Effector CD4-positive, alpha-beta T cell (primary cell): ENCODE data around the gene REP15.
A peak's percentile ranks its signal among the peaks of the same experiment; 100 is the strongest.
"Not testable (repeated sequence)": the region's sequence is repeated elsewhere in the genome, so short reads cannot be mapped to it uniquely, and the experiment has no call there.

Experiments
- DNase-seq: peaks from one replicate; pipeline ENCODE4 v3.0.0-alpha.2; 2020

Gene REP15

DNA sequence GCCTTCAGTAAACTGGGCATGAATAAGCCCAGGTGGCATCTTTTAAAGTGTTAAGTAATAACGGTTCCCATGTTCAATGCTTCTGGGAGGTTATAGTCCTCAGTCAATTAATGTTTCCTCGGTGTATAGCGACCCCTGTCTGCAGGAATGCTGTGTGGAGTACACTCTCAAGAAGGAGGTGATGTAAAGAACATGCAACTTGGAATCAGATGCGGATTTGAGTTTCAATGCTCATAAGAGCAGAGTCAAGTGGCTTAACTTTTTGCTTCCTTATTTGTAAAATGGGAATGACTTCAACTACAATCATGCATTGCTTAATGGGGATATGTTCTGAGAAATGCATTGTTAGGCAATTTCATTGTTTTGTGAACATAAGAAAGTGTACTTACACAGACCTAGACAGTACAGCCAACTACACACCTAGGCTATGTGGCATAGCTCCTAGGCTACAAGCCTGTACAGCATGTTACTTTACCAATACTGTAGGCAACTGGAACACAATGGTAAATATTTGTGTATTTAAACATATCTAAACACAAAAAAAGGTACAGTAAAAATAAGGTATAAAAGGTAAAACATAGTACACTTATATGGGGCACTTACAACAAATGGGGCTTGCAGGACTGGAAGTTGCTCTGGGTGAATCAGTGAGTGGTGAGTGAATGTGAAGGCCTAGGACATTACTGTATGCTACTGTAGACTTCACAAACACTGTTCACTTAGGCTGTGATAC lies 7.6 kb downstream of the REP15 start:
- DNase-seq: peak; percentile 68

DNA sequence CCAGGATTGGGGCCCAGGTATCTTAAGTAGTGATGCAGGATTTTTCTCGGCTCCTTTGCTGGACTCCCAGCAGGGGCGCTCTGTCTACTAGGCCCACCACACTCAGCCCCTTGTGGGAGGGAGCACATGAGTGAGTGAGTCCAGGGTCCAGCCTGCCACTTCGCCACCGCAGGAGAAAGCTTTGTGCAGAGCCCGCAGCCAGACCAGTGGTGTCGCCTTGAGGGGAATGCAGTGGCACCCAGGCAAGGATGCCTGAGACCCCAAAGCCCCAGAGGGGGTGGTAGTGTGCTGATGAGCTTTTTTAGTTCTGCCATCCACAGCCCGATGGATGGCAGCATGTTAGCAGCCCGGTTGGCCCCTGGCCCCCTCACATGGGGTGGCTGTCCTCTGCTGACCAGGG lies 9.0 kb downstream of the REP15 start:
- no peak for DNase-seq

DNA sequence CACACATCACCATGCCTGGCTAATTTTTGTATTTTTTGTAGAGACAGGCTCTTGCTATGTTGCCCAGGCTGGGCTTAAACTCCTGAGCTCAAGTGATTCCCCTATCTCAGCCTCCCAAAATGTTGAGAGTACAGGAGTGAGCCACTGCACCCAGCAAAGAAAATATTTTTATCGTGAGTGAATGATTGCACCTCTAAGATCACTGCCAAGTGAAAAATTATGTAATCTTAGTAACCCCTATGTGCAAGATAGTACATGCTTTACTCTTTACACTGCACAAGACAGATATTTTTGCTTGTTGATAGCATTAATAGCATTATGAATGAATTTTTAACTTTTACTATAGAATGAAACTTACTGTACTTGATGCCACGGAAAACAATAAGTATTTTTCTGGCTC lies 11.0 kb downstream of the REP15 start:
- DNase-seq: no peak

DNA sequence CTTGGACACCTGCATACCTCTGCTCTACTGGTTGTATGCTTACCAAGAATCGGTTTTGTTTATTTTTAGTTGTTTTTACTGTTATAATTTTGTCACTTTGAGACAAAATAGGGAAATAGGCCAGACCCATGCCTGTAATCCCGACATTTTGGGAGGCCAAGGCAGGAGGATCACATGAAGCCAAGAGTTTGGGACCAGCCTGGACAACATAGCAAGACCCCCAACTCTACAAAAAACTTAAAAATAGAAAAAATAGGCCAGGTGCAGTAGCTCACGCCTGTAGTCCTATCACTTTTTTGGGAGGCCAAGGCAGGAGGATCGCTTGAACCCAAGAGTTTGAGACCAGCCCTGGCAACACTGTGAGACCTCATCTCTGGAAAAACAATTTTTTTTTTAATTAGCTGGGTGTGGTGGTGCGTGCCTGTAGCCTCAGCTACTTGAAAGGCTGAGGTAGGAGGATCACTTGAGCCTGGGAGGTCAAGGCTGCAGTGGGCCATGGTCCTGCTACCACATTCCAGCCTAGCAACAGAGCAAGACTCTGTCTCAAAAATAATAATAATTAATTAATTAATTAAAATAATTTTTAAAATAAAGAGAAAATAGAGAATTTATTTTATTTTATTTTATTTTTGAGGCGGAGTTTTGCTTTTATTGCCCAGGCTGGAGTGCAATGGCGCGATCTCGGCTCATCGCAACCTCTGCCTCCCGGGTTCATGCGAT lies 13.1 kb downstream of the REP15 start:
- DNase-seq: no peak

DNA sequence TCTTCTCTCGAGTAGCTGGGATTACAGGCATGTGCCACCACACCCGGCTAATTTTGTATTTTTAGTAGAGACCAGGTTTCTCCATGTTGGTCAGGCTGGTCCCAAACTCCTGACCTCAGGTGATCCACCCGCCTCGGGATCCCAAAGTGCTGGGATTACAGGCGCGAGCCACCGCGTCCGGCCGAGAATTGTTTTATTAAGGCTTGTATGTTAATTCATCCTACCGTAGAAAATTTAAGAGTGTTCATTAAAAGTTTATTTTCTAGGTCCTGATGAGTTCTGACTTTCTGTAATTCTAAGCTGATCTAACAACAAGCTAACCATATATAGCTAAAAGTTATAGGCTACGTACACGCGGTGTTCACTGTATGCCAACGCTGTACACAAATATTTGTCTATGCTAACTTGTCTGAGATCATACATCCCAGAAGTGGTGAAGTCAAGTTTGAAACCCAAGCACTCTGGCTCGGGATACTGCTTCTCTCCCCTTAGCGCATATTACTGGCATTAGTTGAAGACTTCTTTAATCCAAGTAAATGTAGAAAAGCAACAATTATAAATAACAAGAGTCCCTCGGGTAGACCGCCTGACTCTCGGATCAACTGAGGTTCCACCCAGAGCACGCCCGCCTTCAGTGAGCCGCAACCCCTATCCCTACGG lies 13.8 kb downstream of the REP15 start:
- no peak for DNase-seq

DNA sequence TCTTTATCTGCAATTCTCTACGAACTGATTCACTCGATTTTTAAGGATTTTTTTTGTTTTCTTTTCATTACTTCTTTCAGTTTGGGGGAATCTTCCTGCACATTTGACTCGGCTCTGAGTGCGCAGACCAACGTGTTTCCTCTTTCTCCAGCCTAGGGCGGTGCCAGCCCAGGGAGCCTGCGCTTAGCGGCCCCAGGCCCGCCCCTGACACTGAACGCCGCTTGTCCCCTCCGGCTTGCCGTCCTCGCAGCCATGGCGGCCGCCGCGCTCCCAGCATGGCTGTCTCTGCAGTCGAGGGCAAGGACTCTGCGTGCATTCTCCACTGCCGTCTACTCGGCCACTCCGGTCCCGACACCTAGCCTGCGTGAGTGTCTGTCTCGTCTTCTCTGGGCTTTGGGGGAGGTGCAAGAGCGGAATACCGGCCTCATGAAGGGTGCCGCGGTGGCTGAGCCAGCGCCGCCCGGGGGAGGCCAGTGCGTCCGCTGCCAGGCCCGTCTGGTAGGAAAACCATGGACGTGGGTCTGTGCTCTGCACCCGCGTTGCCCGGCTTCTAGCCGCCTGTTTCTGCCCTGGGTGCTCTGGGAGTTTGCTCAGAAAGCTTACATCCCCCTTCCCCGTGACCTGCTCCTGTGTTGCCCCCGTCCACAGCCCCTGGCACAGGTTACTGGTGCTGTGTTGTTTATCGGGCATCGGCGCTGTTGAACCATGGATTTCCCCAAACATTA lies 14.5 kb downstream of the REP15 start, which contains the start of gene MRPS35:
Gene MRPS35 (plus strand): TSS at position 241 of the 725 bp plus-strand sequence. CDS start 12 bp downstream, at position 253.
- peak; percentile 88 for DNase-seq

DNA sequence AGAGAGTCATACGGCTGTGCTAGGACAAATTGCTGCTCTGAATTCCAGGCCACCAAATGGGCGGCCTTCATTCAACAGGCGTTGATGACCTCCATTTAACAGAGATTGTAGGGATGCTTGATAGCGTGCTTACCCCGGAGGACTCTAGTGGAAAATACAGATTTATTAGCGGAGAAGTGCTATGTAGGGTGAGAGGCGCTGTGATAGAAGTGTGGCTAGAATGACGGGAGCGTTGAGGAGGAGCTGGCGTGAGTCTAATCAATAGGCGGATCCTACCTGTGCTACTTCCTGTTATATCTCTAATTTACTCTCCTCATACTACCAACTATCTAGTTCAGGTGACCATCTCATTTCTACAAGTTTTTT lies 15.1 kb downstream of the REP15 start:
- DNase-seq: no peak

DNA sequence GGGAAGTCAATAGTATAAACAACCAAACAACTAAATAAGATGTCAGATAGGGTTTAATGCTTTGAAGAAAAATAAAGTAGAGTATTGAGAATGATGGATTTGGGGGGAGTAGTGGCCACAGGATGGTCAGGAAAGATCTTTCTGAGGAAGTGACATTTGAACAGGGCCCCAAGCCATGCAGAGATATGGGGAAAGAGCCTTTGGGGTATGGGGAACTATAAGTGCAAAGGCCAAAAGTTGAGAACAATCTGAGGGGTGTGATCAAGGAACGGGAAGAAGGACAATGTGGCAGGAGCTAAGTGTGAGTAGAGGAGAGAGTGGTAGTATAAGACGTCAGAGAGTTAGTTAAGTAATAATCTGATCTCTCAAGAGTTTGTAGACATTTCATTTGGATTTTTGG lies 15.7 kb downstream of the REP15 start:
- no peak for DNase-seq

DNA sequence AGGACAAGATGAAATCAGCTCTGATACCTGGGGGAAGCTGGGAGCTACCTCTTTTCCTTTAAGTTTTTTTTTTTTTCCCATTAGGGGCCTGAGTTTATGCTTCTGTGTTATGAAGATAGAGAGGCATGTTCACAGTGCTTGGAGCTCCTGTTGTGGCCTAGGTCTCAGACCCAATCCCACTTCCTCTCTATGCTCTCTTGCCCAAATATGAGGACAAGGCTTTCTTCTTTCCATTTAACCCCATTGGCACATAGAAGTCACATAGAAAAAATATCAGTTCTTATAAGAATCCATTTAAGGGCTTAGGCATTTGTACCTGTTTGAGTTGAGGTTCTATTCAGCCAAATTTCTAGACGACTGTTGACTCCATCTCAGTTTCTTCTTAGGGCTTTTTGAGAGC lies 27.0 kb downstream of the REP15 start:
- DNase-seq: no peak

DNA sequence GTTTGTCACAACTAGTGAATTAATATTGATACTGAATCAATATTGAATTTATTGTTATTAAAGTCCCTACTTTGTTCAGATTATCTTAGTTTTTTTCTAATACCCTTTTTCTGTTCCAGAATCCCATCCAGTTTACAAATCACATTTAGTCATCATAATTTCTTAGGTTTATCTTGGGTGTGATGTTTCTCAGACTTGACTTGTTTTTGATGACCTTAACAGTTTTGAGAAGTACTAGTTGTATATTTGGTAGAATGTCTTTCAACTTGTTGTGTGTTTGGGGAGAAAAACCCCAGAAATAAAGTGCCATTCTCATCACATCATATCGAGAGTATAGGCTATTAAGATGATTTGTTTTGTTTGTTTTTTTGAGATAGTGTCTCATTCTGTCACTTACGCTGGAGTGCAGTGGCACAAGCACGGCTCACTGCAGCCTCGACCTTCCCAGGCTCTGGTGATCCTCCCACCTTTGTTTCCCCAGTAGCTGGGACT lies 33.9 kb downstream of the REP15 start:
- no peak for DNase-seq

DNA sequence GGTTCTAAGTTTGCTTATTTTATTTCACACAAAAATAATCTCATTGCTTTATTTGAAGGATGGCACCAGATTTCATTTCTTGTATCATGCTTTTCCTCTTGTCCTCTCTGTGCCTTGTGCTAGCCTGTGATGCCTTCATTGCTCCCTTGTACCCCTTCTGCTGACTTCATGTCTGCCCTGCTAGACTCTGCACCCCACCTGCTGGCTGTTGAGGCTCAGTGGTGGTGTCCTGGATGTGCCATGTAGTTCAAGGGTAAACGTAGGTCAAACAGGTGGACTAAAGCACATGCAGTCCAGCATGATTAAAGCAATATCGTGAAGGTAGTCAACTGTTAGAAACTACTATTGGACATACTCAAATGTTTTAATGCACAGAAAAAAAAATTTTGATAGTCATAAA lies 36.0 kb downstream of the REP15 start:
- no peak for DNase-seq

DNA sequence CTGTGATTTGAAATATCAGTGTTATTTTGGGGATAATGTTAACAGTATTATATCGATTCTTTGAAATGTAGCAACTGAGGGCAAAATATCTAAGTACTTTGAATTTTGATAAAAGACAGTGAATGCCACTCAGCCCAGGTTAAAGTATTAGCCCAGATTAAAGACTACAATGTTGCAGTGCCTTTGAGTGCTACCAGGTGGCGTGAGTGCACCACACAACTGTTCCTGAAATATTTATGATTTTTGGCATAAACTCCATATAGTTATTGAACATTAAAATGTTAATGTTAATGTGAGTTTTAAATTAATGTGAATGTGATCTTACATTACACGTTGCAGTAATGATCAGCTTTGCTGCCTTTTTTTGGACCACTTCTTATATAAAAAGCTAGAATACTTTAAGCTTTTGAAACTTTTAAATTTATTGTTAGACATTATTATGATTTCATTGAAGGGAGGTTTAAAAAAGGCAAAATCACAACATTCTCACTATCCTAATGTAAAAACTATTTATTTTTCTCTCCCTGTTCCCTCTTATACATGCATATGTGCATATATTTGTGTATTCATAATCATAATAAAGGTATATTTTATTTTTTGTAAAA lies 36.9 kb downstream of the REP15 start:
- DNase-seq: no peak

DNA sequence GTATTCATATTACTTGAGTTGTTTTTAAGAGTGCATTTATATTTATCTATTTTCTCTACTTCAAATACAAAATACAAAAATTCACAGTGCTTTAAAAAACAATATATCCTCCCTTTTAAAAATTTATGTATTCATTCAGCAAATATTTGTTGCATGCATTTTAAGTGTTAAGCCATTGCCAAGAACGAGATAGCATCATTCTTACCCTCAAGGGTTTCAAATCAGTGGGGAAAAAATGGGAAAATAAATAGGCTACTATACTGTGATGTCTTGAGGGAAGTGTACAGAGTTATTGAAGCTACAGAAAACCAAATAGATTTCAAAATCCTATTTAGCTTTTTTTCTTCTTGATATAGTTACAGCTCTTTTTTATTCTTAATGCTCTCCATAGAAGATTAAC lies 37.5 kb downstream of the REP15 start:
- no peak for DNase-seq

DNA sequence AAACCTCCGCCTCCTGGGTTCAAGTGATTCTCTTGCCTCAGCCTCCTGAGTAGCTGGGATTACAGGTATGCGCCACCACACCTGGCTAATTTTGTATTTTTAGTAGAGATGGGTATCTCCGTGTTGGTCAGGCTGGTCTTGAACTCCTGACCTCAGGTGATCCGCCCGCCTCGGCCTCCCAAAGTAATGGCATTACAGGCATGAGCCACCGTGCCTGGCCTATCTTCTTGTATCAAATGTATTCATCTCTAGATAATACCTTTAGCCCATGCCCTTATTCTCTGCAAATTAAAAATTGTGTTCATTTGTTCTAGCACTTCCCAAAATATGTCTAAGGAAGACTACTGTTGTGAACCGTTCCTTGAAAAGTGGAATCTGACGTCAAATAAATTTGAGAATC lies 38.1 kb downstream of the REP15 start:
- not testable (repeated sequence) for DNase-seq

DNA sequence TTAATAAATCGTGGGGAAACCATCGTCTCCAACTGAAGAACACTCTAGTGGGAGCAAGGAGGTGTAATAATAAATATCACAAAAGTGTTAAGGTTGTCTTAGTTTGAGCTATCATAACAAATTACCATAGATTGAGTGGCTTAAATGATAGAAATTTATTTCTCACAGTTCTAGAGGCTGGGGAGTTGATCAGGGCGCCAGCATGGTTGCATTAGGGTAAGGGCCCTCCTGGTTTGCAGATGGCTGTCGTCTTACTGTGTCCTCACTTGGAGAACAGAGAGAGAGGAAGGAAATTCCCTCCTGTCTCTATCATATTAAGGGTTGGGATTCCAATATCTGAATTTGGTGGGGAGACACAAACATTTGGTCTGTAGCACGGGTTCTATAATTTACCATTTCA lies 47.4 kb downstream of the REP15 start:
- no peak for DNase-seq

DNA sequence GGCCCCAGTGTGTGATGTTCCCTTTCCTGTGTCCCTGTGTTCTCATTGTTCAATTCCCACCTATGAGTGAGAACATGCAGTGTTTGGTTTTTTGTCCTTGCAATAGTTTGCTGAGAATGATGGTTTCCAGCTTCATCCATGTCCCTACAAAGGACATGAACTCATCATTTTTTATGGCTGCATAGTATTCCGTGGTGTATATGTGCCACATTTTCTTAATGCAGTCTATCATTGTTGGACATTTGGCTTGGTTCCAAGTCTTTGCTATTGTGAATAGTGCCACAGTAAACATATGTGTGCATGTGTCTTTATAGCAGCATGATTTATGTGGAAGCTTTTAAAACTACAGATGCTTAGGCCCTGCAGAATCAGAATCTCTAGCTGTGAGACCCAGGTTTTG lies 49.5 kb downstream of the REP15 start:
- DNase-seq: not testable (repeated sequence)
